ENCODE data around the gene BTRC.

BTRC gene

DNA sequence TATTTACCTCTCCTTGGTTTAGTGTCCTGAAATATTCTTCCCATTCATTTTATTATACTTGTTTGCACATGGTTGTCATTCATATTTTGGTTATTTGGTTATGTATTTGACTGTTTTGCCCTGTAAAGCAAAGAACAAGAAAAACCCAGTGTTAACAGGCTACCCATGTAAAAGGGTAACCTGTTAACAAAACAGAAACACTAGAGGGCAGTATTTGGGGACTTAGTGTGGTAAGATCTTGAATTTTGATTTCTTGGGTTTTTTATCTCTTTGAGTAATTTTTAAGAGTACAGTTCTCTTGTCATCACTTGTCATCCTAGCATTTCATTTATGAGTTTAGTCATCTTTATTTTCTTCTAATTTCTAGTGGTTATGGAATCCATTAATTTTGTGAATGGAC is 182.8 kb downstream of the BTRC start:
- no peak for DNase-seq (ENCODE audit: low spot score)

DNA sequence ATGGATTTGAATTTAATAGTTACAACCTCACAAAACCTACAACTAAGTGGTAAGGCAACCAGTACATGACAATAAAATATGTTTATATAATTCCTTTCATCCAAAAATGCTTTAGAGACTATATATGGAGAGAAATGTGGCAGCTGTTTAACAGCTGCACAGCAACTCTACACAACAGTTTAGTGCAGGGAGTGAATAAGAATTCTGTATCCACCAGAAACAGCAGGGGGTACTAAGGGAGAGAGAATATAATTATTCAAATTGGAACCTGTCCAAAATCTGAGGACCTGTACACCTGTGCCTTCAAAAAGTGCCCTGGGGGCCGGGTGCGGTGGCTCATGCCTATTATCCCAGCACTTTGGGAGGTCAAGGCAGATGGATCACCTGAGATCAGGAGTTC is 184.5 kb downstream of the BTRC start:
- no peak for DNase-seq (ENCODE audit: low spot score)

DNA sequence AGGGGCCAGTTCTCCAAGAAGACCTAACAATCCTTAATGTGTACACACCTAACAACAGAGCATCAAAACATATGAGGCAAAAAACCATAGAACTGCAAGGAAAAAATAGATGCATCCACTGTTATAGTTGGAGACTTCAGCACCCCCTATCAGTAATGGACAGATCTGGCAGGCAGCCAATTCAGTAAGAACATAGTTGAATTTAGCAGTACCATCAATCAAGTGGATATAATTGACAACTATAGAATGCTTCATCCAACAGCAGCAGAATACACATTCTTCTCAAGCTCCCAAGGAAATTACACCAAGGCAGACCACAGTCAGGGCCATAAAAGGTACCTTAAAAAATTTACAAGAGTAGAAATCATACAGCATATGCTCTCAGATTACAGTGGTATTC is 191.9 kb downstream of the BTRC start:
- no peak for DNase-seq (ENCODE audit: low spot score)

DNA sequence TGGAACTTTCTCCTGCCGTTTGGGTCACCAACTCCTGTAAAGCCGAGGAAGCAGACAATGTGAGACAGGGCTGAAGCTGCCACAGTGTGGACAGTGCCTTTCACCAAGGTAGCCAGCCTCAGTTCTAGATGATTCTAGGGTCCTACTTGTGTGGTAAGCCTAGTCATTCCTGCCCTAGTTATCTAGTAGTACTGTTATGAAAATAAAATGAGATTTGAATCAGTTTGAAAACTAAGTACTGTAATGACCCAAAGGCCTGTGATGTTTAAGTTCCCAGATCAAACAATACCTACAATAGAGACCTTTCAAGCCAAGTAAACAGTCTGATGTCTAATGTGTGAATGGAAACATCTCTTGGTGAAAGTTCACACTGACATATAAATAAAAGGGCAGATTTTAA is 197.0 kb downstream of the BTRC start:
- no peak for DNase-seq (ENCODE audit: low spot score)

DNA sequence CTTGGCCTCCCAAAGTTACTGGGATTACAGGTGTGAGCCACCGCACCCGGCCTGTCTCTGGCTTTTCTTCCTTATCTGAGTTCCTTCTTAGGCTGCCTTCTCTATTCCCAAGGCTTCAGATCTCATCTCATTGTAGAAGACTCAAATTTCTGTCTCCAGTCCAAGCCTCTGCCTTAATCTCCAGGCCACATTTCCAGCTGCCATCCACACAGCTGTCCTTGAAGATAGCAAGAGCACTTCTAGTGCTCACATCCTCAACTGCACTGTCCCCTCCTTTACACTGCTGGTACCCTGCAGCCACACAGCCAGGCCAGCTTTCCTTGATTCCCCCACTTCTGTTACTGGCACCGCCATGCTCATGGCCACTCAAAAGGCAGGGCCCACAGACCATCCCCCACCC is 198.5 kb downstream of the BTRC start:
- no peak for DNase-seq (ENCODE audit: low spot score)

DNA sequence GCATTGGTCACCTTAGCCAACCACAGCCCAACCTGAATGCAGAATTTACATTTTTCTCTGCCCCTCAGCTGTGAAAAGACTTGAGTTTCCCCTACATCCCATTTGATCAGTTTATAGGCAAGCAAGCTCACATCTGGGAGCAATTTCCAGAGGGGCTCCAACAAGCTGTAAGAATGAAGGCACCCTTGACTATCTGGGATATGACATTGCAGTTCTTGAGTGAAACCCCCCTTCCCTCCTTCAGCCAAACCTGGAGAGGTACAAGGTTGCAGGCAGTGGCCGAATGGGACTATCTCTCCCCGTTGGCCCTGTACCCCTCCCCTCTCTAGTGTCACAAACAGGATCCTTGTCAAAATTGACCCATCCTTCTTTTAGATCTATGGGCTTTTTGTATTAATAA is 203.6 kb downstream of the BTRC start:
- DNase-seq (ENCODE audit: low spot score), result no peak

DNA sequence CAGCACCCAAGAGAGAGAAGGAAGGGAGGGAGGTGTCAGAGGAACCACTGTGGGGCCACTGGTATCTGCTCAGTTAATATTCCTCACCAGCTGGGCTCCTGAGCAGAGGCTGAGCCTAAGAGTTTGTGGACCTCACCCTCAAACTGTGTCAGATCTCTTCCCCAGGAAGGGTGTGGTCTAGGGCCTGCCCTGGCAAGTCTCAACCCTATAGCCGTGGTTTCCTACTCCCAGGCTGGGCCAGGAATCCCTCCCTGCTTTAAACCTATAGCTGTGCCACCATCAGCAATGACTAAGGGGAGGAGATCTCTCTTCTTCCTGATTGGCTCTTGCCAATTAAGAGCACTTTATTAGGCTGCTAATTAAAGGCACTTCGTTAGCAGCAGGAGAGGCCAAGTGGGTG is 204.2 kb downstream of the BTRC start:
- DNase-seq (ENCODE audit: low spot score), result no peak

DNA sequence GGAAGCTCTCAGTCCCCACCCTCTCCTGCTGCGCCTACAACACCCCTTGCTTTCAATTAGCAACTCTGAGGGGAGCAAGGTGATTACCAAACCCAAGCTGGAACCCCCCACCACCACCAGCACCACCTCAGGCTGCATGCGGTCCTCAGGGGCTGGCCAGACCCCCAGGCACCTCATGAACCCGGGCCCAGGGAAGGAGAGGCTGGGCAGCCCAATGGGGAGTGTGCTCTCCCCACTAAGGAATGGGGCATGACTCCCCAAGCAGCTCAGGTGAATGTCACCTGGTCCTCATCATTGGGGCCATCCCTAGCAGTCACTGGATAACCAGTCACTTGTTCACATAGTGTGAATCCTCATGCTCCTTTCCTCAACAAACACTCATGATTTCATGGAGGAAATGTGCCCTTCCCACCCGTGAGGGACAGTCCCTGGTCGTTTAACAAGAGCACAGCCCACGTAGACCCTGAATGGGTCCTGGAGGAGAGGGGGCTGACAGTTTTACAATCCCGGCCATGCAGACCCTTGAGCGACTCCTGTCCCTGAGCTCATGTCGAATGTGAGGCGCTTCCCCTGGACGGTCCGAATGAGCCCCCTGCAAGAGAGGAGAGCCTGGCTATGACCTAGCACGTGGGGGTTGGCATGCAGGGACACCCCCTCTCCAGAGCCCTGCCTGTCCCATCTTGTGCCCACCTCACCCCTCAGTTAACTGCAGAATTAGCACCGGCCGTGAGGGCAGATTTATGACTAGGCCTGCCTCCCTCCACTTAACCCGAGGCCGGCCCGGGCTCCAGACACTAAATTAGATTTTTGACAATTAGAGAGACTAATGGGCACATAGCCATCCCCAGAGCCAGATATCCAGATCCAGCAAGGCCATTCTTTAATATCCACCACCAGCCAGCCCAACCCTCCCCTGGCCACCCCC is 205.0 kb downstream of the BTRC start:
- DNase-seq (ENCODE audit: low spot score), result no peak

DNA sequence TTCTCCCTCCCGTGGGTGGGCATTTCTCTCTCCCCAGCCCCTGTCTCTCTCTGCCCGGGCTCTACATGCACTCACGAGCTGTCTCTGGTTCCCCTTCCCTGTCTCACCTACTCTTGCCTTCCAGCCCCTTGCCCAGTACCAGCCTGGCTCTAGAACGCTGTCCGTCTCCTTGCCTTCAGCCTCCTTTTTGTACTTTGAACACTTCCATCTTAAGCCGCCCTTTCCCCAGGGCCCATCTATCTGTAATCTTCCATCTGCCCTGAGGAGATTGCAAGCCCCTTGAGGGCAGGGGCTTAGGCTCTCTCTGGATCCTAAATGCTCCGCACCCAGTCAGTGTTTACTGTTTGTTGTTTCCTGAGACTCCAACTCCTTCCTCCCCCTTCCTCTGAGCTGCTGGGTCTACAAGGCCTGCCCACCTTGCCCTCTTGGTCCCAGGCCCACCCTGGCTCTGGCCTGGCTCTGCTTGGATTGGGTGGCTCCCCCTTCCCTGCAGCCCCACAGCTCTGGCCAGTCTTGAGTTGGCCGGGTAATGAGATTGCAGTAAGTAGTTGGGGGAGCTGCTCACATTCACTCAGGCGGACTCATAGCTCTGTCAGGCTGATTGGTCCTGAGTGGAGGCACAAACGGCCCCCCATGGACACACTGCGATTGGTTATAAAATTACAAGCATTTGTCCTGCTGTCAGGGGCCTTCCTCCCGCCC is 205.8 kb downstream of the BTRC start:
- no peak for DNase-seq (ENCODE audit: low spot score)

DNA sequence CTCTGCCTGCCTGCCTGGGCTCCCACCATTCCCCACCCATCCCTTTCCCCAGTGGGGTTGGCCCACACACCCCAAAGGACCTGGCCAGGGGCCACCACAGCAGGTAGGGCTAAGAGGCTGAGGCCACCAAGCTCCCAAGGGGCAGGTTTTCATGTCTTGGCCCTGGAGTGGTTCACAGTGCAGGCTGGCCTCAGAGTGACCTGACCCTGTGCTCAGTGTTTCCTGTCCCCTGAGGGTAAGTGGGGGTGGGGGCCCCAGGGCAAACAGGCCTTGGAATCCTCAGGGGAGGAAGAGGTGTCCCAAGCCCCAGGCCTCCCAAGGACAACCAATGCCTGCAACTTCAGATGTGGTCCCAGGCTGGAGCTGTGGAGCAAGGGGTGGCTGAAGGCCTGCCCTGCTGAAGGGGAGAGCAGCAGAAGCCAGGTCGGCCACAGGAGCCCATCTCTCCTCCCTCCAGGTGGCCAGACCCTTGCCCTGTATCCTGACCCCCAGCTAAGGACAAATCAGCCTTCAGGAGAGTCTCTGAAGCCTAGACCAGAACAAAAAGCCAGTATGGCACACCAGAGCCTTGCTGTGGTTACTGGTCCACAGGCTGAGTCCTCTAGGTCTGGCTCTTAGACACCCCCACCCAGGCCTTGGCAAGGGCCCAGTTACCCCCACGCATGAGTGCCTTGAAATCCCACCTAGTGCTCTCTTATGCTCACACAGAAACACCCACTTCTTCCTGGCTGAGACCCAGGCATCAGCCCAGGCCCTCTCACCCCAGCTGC is 206.5 kb downstream of the BTRC start:
- no peak for DNase-seq (ENCODE audit: low spot score)

DNA sequence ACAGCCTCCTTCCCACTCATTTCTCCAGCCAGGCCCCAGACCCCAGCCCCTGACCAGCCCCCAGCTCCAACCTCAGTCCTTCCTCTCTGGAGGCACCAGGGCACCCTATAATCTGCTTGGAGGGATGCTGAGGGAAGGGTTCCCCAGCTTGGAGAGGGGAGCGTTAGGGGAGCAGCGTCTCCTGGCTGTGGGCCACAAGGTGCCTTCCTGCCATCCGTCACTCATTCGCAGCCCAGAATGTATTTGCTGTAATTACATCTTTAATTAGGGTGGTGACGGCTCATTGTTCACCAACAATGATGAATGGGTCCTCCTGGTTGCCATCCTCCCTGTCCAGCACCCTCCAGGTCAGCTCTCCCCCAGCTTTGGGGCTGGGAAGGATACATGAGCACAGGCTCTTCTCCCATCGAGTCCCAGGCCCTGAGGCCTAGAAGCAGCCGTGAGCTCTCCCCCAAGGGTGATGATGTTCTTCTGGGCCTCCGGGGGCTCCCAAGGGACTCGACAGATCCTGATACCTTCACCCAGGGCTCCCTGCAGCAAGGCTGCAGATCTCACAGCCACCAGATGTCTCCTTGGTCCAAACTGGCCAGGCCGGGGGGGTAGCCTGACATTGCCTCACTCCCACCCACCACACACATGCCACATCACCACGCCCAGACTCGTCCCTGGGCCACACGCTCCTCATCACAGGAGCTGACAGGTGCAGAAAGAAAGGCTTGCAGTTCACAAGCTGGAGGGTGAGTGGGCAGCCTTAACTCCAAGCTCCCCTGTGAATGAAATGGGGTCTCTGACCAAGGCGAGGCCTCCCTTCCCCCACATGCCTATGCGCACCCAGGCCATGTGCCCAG is 207.3 kb downstream of the BTRC start:
- no peak for DNase-seq (ENCODE audit: low spot score)

DNA sequence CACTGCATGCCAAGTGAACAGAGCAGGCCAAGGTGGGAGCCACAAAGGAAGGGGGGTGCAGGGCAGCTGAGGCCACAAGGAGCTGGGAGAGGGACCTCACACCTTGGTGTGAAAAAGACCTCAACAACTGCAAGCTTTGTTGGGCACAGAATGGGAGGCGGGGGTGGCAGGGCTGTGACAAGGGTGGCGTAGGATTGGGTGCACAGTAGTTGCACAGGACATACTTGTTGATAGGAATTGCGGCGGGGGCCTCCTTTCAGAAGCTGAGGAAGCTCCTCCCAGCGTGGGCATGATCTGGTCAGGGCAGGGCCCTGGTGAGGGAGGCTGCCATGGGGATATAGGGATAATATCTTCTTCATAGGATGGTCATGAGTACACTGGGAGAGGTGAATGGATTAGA is 208.3 kb downstream of the BTRC start:
- DNase-seq (ENCODE audit: low spot score), result no peak

DNA sequence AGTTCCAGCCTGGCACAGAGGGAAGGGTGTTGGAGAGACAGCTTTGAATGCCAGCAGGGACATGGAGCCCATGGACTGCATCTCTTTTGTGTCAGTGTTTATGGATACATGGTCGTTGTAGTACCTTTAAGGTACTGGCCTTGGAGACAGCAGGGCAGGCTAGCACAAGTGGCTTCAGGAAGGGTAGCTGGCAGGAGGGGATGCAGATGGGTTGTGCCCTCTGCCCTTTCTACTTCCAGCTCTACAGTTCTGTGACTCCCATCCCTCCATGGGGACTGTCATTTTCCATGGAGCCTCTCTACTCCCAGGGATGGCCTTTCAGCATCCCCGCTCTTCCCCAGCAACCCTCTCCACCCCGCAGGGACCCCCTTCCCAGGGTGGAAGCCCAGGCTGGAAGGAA is 209.0 kb downstream of the BTRC start:
- no peak for DNase-seq (ENCODE audit: low spot score)

DNA sequence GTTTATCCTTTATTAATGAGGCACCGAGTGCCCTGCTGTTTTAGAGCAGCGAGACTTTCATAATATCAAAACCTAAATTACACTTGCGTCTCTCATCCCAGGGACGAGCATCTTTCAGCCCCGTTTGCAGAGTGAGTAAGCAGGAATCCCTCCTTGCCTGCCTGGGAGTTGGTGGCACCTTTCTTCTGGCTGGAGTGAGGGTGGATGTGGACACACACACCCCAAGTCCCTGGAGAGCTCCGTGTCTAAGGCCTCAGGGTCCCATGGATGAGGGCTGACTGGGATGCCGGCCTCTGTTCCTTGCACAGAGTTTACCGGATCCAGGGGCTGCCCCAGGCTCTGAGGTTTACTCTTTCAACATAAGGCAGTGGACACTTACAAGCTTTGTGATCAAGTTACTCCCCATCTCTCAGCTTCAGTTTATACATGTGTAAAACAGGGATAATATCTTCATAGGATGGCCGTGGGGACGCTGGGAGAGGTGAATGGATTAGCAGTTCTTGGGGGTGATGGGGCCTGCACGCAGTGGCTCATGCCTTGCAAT is 209.6 kb downstream of the BTRC start:
- DNase-seq (ENCODE audit: low spot score), result no peak

DNA sequence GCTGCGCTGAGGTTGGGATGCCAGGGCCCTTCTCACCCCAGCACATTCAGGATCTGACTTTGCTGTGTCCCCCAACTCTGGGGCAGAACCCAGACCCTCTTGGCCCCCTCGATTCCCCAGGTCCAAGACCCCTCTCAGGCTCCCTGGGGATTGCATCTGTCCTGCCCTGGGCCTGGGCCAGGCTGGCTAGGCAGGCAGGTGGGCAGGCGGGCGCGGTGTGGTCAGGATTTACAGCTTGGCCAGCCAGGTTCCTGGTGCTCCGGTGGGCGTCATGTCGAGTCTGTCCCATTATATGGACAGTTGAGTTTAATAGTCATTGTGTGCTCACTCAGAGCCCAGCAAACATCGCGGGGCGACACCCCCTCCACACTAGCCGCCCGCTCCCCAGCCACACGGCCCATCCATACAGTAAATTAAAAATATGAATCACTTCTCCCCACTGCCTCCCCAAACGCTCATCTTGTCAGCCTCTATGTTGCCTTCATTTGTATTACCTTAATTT is 210.6 kb downstream of the BTRC start:
- no peak for DNase-seq (ENCODE audit: low spot score)

DNA sequence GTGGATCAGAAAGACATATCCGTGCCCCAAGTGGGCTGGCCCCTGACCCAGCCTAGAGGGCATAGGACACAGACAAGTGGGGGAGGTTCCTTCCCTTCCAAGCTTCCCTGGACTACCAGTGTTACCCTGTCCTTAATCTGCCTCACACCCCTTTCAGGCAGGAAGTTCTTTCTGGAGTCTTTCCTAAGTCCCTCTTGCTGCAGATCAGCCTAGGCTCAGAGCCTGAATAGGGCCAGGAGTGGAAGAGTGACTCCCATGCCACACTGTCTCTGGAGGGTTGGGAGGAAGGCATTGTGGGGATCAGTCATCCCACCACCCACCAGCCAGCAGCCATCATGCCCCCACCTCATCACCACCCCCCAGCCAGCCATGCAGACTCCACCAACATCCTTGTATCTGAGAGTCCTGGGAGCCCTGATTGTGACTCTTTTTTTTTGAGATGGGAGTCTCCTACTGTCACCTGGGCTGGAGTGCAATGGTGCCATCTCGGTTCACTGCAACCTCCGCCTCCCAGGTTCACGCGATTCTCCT is 211.5 kb downstream of the BTRC start:
- DNase-seq (ENCODE audit: low spot score), result no peak

DNA sequence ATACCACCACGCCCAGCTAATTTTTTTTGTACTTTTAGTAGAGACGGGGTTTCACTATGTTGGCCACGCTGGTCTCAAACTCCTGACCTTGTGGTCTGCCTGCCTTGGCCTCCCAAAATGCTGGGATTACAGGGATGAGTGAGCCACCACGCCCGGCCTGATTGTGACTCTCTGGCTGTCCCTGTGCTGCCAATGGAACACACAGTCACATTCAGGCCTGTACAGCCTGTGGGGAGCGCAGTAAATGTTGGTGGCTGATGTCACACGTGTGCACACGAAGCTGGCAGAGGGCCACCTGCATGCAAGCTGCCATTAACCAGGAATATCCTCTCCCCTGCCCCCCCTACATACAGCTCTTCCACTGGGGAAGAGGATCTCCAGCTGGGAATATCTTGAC is 212.0 kb downstream of the BTRC start:
- DNase-seq (ENCODE audit: low spot score), result no peak

DNA sequence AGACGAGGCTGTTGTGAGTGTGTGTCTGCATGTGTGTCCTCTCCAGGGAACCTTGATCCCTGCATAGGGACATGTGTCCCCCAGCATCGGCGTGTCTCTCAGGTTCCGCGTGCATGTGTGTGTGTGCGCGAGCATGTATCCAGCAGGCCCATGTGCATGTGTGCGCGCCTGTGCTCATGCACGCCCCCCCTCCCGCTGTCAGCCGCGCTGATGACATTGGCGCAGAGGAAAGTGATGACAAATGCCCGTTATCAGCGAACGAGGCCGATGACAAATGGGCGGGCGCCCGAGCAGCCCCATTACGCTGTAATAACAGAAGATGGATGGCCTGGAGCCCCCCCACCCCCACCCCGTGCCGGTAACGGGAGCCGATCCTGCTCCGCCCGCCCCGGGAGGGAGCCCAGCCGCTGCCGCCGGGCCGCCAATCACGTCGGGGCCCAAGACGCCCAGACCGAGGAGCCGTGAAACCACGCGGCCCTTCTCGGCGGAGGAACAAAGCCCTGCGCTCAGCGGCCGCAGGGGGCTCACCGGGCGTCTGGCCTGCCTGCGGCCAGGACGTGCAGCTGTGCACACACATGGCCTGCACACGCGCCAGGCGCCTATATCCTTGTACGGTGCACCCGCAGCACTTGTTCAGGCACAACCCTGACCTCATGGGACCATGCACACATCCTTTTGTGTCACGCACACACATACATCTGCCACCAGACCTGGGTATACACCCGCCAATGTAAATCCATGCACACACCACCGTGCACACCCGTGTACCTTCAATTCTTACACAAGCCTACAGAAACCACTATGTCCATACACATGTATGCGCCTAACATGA is 212.6 kb downstream of the BTRC start:
- DNase-seq (ENCODE audit: low spot score), result peak; percentile 33

DNA sequence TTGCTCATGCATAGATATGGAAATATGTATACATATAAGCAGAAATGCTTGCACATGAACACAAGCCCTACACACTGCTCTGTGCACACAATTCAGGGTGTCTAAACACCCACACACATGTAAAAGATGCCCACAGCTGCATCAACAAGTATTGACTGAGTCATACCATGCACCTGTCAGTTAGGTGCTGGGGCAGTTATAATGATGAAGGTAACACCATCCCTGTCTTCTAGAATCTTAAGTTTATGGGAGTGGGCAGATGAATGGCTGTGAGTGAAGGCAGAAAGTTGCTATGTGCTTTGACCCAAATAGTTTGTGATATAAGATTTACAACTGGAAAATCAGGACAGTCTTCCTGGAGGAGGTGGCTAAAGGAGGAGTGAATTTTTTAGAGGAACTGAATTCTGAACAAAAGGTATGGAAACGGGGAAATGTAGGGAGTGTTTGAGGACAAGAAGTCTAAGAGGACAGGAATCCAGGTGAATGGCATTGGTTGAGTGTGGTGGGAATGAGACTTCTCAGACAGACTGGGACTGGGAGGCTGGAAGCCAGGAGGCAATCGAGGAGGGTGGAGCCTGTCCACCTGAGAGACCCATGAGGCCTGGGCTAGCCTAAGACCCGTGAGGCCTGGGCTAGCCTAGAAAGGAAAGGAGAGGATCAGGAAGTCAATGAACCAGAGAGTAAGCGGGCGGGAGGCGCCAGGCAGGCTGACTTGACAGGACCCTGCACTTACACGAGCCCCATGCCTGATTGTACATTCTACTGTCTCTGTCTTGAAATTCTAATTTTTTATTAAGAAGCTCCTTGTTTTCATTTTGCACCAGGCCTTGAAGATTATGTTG is 213.4 kb downstream of the BTRC start:
- no peak for DNase-seq (ENCODE audit: low spot score)
